Fibroblast of lung (primary cell): Measurements from ENCODE around the gene TOPORS. TPM values are rescaled to one million over a fixed set of nuclear protein-coding genes. Genes with fewer than 3 reads are reported as not detected.

Experiments used
- DNase-seq, 2 donors: peaks; one replicate each; pipeline versions ENCODE4 v3.0.0 to v3.0.0-alpha.2; 2010; ENCODE audit warnings: low read depth in 2 of 2
- H2AFZ ChIP-seq: 2 replicates; pipeline ENCODE4 v1.5.1; 2012; ENCODE audit warnings: low read length, control low read depth, inconsistent platforms
- H3K27ac ChIP-seq: 2 replicates; pipeline ENCODE4 v1.5.1; 2011; ENCODE audit warnings: low read length, control low read depth; ENCODE audit not compliant: insufficient read depth
- H3K27me3 ChIP-seq: 2 replicates; pipeline ENCODE4 v1.5.1; 2011; ENCODE audit warnings: mild to moderate bottlenecking, low read length; ENCODE audit not compliant: control insufficient read depth, insufficient read depth
- H3K36me3 ChIP-seq: 2 replicates; pipeline ENCODE4 v1.5.1; 2011; ENCODE audit warnings: low read length; ENCODE audit not compliant: control insufficient read depth, insufficient read depth
- H3K4me1 ChIP-seq: 2 replicates; pipeline ENCODE4 v1.5.1; 2011; ENCODE audit warnings: low read length; ENCODE audit not compliant: control insufficient read depth, insufficient read depth; ENCODE audit errors: extremely low read depth
- H3K4me2 ChIP-seq: 2 replicates; pipeline ENCODE4 v1.5.1; 2011; ENCODE audit warnings: low read length, control low read depth; ENCODE audit not compliant: insufficient read depth; ENCODE audit errors: extremely low read depth
- H3K4me3 ChIP-seq, 4 experiments: fragments of 200-600 bp in 1 of 4; sonication (generic) in 1 of 4; replicated peaks in 1 of 4; 2 replicates each; pipeline ENCODE4 v1.5.1; 2011 to 2016; ENCODE audit warnings: low read length in 4 of 4, low read depth in 3 of 4, mild to moderate bottlenecking in 3 of 4, control low read depth in 2 of 4, inconsistent platforms in 1 of 4, mixed read lengths in 1 of 4; ENCODE audit not compliant: insufficient read depth in 1 of 4; ENCODE audit errors: control extremely low read depth in 1 of 4
- H3K79me2 ChIP-seq: 2 replicates; pipeline ENCODE4 v1.5.1; 2012; ENCODE audit warnings: mild to moderate bottlenecking, low read length, inconsistent platforms; ENCODE audit not compliant: control insufficient read depth, insufficient read depth
- H3K9ac ChIP-seq: 2 replicates; pipeline ENCODE4 v1.5.1; 2011; ENCODE audit warnings: mild to moderate bottlenecking, low read length, control low read depth; ENCODE audit not compliant: insufficient read depth
- H3K9me3 ChIP-seq: 2 replicates; pipeline ENCODE4 v1.5.1; 2012; ENCODE audit warnings: low read depth, low read length; ENCODE audit not compliant: control insufficient read depth, insufficient read depth
- H4K20me1 ChIP-seq: 2 replicates; pipeline ENCODE4 v1.5.1; 2011; ENCODE audit warnings: low read length; ENCODE audit not compliant: control insufficient read depth, insufficient read depth; ENCODE audit errors: extremely low read depth
- CTCF ChIP-seq, 2 donors: IDR thresholded peaks in 1 of 2; conservative IDR thresholded peaks in 1 of 2; 1 replicate in 1 of 2; 2 replicates in 1 of 2; pipeline ENCODE4 v1.5.1; 2011 to 2012; ENCODE audit warnings: low read length in 2 of 2, control low read depth in 1 of 2, inconsistent platforms in 1 of 2, low read depth in 1 of 2, mild to moderate bottlenecking in 1 of 2
- EZH2 ChIP-seq: IDR thresholded peaks from 2 replicates; pipeline ENCODE4 v1.5.1; 2012; ENCODE audit warnings: low read length, control low read depth, mild to moderate bottlenecking; ENCODE audit errors: missing control alignments
- polyA plus RNA-seq, 2 donors: library from polyadenylated mRNA; depleted of rRNA in 1 of 2; stranded (reverse) in 1 of 2; unstranded in 1 of 2; fragments of >200 nt; gene quantifications; 2 replicates each; pipeline ENCODE4 v1.2.1, GENCODE V29; 2011 to 2012; ENCODE audit warnings: missing spikeins in 1 of 2
- total RNA-seq: library from RNA; depleted of rRNA; stranded (reverse); fragments of >200 nt; gene quantifications from 2 replicates; pipeline ENCODE4 v1.2.1, GENCODE V29; 2014

The TOPORS gene
- total and polyA plus RNA-seq, 2 donors (not counting 1 experiment from before 2014, with no cell fraction given), result 20.2 to 32.0 TPM

GRCh38 chr9:32573821-32574220 is 21.4 kb upstream of the TOPORS start:
- H3K4me3 ChIP-seq, result no peak overlapping the region
- TF ChIP-seq EZH2, result no peak
- no peak for TF ChIP-seq CTCF (conservative IDR thresholded peaks at IDR 0.05 in 1 of 2, IDR thresholded peaks at IDR 0.05 in 1 of 2; ENCODE audit: low read depth in 1 of 2, low read length in 2 of 2)
- H3K79me2 ChIP-seq, result peaks cover 34% of the 10 kb centered on the region
- no peaks in the 10 kb centered on the region for H3K9me3 ChIP-seq
- no peak overlapping the region for H3K9ac ChIP-seq
- no peaks in the 10 kb centered on the region for H3K27me3 ChIP-seq
- peaks cover 4% of the 10 kb centered on the region for H3K36me3 ChIP-seq
- no peak overlapping the region for H2AFZ ChIP-seq
- no peaks in the 10 kb centered on the region for H3K4me1 ChIP-seq
- H4K20me1 ChIP-seq, result no peaks in the 10 kb centered on the region
- H3K4me2 ChIP-seq, result no peak overlapping the region
- no peak for DNase-seq
- H3K27ac ChIP-seq, result no peak overlapping the region

GRCh38 chr9:32572900-32573523 is 20.6 kb upstream of the TOPORS start, which contains the start of gene NDUFB6:
TSS of gene NDUFB6 (minus strand) at chr9:32573159. CDS start at chr9:32573060, 99 bp downstream.
- peak within 1 kb of the TSS; percentile 95 for H2AFZ ChIP-seq
- peak within 1 kb of the TSS; percentile 98 for H3K4me2 ChIP-seq
- no peaks in the 10 kb centered on the region for H3K27me3 ChIP-seq
- no peak for TF ChIP-seq CTCF (conservative IDR thresholded peaks at IDR 0.05 in 1 of 2, IDR thresholded peaks at IDR 0.05 in 1 of 2; ENCODE audit: low read depth in 1 of 2, low read length in 2 of 2)
- no peak for TF ChIP-seq EZH2
- H3K9ac ChIP-seq, result peak within 1 kb of the TSS; percentile 69
- H3K79me2 ChIP-seq, result peaks cover 34% of the 10 kb centered on the region
- DNase-seq, result peak; percentile 93 to 94
- H3K4me1 ChIP-seq, result no peaks in the 10 kb centered on the region
- peak within 1 kb of the TSS; percentile 87 to 98 (median 96) for H3K4me3 ChIP-seq
- H3K36me3 ChIP-seq, result peaks cover 4% of the 10 kb centered on the region
- H4K20me1 ChIP-seq, result no peaks in the 10 kb centered on the region
- H3K9me3 ChIP-seq, result no peaks in the 10 kb centered on the region
- H3K27ac ChIP-seq, result peak within 1 kb of the TSS; percentile 70

- Histone ChIP-seq H3K4me3 (peak overlapping the region; percentile 87 to 98 (median 96)), H3K4me2 (peak overlapping the region; percentile 97), H4K20me1 (no peaks in the 10 kb centered on the region), H2AFZ (peak overlapping the region; percentile 95), H3K36me3 (peaks cover 4% of the 10 kb centered on the region), H3K27me3 (no peaks in the 10 kb centered on the region), H3K4me1 (no peaks in the 10 kb centered on the region), H3K9me3 (no peaks in the 10 kb centered on the region), H3K27ac (peak overlapping the region; percentile 70), H3K9ac (peak overlapping the region; percentile 69), H3K79me2 (peaks cover 34% of the 10 kb centered on the region)
- TF ChIP-seq CTCF (conservative IDR thresholded peaks at IDR 0.05 in 1 of 2, IDR thresholded peaks at IDR 0.05 in 1 of 2; ENCODE audit: low read depth in 1 of 2, low read length in 2 of 2), result peak; percentile 68 to 74
- TF ChIP-seq EZH2, result no peak
- DNase-seq, result peak; percentile 76 to 78
Measured at GRCh38 chr9:32571969-32572899, 19.8 kb upstream of the TOPORS start.
